GM21619 (cell line): ENCODE data around the gene LRRC43.

Experiments used
- ATAC-seq: cut with Tn5 transposase; IDR thresholded peaks from one replicate; pipeline ENCODE4 v1.9.1; 2021; ENCODE audit not compliant: unreplicated experiment

Gene LRRC43, protein sequence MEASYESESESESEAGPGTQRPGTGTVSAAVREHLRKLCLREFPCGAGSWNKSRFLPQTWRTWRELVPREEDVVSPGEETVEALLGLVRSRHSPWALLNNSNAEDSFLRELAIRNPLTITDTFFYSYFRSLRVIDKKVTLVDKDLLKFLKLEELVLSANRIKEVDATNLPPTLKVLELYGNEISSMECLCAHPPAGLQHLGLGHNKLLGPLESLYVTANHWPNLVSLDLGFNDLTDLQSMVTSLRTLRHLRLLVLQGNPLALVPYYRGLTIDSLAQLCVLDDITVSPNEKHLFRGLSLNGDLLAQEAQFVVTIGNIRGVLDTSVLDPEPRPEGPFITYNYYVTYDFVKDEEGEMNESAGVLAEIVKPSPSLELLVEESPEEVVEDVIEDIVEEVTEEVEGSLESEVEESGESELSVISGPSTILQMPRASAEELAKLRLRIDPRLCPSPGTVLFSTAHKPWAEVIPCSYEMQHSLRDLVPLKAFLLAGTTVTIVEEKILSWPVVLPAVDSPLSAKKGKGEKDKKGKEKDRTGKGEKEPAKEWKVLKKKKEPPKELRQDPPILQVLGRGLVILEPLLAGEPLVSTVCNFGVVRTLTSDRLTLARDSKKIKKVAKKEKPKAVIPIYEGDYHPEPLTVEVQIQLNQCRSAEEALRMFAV

DNA sequence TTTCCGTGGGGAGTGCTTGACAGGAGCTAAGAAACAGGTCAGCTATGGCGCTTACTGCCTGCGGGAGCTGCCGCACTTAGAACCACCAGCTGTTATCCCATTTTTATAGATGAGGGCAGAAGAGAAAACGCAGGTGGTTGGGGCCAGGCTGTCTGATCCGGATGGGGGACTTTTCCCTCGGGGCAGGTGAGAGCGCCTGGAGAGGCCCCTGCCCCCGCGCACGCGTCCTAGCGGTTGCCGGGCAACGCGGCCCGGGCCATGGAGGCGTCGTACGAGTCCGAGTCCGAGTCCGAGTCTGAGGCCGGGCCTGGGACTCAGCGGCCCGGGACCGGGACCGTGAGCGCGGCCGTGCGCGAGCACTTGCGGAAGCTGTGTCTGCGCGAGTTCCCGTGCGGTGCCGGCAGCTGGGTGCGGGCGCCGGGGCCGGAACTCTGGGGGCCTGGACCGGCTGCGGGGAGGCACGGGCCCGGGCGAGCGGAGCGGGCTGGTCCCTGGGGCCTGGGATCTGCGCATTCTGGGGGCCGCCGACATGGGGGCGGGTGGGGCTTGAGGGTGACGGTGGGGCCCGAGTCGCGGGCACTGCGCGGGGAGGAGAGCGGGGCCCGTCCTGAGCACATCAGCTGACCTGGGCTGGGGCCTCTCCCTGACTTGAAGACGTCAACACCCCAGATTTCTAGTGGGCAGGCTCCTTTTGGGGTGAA lies at the start of gene LRRC43:
Gene LRRC43, plus strand, starts transcription at position 237 of the 701 bp plus-strand sequence. Its CDS starts 22 bp downstream, at position 259.
- no peak for ATAC-seq

DNA sequence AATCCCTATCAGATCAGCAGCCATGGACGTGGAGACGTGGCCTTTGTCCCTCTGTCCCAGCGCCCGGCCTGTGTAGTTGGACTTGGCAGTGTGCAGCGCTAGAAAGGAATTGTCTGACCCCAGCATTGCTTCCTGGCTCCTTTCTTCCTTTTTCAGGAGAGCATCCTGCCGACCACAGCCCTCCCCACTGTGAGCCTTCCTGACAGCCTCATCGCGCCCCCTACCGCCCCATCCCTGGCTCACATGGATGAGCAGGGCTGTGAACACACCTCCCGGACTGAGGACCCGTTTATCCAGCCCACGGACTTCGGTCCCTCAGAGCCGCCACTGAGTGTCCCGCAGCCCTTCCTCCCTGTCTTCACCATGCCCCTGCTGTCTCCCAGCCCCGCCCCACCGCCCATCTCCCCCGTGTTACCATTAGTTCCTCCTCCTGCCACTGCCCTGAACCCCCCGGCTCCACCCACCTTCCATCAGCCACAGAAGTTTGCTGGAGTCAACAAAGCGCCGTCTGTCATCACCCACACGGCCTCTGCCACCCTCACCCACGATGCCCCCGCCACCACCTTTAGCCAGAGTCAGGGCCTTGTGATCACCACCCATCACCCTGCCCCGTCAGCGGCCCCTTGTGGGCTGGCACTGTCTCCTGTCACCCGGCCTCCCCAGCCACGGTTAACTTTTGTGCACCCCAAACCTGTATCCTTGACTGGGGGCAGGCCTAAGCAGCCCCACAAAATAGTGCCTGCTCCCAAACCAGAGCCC lies 49.6 kb upstream of the LRRC43 start:
- ATAC-seq, result no peak

DNA sequence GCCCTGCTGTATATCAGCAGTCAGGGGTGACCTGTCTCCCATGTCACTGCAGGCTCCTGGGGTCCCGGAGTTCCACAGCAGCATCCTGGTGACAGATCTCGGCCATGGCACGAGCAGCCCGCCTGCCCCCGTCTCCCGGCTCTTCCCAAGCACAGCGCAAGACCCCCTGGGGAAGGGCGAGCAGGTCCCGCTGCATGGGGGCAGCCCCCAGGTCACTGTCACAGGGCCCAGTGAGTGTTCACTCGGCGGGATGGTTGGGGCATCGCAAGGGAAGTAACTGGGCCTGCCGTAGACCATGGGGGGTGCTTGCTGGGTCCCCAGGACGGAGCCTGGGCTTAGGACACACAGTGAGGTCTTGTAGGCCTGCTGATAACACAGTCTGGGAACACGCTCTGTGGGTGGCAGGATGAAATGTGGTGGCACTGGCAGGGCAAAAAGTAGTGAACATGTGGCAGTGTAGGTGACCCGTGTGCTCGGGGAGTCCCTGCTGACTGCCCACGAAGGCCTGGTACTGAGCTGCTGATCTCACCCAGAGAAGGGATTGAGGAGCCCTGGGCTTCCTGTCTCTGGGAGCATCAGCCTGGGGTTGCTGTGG lies 47.4 kb upstream of the LRRC43 start:
- ATAC-seq, result no peak

DNA sequence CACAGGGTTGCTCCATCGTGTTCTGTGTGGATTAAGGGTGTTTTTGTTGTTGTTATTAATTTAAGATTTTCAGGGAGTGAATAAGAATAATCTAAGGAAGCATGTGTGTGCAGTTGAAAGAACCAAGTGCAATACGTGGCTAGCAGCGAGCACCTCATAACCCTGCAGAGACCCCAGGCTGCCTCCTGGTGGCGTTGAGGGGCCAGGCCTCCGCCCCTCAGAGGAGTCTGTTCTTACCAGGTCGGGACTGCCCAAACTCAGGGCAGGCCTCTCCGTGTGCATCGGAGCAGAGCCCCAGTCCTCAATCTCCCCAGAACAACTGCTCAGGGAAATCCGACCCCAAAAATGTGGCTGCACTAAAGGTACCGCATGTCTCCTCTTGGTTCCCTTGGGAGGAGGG lies 45.7 kb upstream of the LRRC43 start:
- no peak for ATAC-seq

DNA sequence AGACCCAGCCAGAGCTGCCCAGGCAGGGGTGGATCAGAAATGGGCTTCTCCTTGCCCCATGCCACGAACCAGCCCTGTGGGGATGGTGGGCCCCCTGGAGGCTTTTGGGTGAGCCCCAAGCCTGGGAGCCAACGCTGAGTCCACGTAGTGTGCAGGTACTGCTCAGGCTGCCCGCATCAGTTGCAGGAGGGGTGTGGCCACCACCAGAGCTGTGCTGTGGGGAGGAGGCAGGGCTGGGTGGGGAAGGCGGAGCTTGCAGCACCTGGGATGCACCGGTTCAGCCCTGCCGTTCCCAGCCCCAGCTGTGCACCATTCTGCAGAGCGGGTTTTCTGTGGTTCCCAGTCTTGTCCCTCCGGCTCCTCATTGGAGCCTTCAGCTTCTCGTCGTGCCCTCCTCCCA lies 45.2 kb upstream of the LRRC43 start:
- no peak for ATAC-seq

DNA sequence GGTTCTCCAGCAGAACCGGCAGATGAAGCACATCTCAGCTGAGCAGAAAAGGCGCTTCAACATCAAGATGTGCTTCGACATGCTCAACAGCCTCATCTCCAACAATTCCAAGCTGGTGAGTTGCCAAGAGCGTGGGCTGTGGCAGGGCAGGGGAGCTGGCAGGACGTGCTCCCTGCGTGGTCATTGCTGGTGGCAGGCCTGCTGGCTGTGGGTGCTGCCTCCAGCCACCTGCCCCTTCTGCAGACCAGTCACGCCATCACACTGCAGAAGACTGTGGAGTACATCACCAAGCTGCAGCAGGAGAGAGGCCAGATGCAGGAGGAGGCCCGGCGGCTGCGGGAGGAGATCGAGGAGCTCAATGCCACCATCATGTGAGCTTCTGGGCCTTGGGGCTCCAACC lies 44.7 kb upstream of the LRRC43 start:
- no peak for ATAC-seq

DNA sequence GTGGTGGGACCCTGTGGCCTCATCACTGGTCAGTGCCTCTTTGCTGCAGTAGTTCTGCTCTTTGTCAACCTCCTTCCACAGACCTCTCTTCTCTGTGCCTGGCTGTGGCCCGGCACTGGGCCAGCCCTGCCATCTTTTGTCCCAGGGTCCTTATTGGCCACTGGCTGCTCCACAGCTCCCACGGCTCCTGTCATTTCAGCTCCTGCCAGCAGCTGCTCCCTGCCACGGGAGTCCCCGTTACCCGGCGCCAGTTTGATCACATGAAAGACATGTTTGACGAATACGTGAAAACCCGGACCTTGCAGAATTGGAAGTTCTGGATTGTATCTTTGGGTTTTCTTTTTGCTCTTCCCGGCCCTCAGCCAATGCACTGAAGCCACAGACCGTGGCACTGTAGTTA lies 44.3 kb upstream of the LRRC43 start:
- no peak for ATAC-seq

DNA sequence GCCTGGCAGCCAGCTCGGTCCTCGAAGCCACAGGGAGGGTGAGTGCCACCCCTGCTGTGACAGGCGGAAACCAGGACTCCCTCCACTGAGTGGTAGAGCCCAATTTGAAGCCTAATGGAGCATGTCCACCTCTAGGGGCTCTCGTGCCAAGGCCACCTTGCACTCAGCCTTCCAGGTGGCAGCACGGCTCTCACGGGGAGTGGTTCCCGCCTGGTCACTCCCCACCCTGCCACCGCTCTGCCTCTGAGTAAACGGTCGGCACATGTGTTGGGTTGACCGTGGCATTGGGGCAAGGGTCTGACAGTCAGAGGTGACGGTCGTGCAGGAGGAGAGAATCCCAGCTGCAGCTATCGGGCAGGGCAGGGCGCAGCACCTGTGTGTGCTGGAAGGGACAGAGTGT lies 43.7 kb upstream of the LRRC43 start:
- ATAC-seq, result no peak

DNA sequence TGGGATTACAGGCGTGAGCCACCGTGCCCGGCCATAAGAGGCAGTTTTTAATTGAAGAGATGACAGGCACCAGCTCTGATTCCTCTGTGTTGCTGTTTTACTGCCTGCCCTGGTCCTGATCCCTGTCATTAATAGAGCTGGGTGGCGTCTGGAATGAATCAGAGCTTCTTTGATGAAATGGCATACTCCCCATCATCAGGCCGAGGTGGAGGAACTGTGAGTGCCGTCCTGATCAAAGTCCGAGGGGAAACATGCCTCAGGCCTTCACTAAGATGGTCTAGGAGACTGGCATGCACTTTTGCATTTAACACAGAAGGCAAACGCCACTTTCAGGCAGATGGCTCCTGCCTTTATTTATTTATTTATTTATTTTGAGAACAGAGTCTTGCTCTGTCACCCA lies 43.0 kb upstream of the LRRC43 start:
- no peak for ATAC-seq

DNA sequence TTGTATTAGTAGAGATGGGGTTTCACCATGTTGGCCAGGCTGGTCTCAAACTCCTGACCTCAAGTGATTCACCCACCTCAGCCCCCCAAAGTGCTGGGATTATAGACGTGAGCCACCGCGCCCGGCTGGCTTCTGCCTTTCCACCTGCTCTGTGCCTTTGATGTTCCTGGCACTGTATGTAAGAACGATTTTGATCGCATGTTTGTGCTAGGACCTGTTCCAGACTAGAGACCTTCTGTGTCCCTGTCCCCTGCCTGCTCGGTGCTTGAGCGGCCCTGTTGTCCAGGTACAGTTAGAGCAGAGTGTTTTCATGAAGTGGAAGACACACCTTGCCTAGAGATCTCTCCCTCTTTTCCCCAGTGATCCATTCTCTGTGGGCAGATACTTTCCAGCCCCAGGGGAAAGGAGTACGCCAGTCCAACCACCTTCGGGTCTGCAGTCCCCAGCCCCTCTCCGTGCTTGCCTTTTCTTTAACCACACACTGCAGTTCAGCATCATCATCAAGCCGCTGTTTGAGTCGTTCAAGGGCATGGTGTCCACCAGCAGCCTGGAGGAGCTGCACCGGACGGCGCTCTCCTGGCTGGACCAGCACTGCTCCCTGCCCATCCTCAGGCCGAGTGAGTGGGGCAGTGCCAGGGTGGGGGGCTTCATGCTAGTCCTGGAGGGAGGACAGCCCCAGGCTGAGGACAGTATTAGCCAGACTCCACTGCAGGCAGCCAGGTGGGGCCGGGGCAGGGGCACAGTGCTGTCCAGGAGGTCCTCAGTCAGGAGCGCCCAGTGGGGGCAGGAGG lies 42.3 kb upstream of the LRRC43 start:
- no peak for ATAC-seq

DNA sequence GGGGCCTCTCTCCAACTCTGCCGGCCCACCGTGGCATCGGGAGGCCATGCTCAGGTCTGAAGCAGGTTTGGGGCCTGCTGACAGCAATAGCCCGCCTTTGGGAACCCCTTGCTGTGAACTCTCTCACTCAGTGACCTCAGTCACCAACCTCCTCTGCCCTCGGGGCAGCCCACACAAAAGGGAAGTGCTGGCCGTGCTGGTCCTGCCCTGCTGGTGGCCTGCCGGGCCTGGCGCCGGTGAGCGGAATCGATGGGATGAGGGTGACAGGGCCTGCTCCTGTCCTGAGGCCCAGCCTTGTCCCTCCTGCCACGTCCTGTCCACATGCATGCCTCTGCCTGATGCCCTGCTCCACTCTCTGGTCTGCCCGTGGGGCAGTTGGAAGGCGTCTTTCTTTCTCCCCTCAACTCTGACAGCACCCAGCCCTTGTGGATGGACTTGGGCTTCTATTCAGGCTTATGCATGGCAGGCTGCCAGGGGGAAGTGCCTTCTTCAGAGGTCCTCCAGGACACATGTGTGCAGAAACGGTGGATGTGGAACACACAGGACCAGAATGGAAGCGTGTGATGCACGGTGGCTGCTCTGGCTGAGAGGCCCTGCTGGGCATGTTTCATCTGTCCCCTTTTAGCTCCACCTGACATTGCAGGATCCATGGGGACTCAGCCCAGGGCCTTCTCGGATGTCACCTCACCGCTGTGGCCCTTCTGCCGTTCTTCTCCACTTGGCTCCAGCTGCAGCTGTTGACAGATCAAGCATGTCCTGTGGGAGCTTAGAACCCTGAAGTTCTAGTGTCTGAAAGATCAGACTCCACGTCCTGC lies 40.8 kb upstream of the LRRC43 start:
- ATAC-seq, result no peak

DNA sequence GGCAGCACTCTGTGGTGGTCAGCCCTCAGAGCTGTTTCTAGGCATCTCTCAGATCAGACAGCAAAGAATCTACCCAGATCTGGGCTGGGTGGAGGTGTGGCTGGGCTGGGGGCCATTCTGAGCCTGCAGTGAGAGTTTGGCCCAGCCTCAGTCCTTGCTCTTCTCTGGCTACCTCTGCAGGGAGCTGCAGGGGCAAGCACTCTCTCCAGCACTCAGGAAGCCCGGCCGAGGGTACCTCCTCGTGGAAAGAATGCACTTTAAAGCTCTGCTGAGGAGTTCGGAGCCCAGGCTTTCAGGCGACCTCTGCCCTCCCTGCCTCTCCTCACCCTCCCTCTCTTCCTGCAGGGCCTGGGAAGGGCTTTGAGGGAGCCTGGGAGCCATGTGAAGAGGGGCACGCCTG lies 40.1 kb upstream of the LRRC43 start:
- ATAC-seq, result no peak

DNA sequence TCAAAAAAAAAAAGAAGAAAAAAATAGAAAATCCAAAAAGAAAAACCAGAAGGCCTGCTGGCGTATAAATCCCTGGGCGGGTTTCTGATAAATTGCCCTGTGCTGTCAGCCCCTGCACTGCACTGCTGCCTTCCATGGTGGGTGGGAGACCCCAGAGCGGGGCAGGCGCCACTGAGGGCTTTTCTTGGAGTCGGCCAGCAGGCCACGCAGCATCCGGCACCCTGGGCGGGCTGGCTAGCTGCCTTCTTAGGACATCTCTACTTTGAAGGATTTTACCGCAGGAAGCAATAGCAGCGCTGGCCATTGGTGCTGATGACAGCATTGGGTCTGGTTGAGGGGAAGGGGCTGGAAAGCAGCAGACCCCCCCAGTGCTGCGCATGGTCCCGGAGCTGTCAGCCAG lies 38.0 kb upstream of the LRRC43 start:
- no peak for ATAC-seq

DNA sequence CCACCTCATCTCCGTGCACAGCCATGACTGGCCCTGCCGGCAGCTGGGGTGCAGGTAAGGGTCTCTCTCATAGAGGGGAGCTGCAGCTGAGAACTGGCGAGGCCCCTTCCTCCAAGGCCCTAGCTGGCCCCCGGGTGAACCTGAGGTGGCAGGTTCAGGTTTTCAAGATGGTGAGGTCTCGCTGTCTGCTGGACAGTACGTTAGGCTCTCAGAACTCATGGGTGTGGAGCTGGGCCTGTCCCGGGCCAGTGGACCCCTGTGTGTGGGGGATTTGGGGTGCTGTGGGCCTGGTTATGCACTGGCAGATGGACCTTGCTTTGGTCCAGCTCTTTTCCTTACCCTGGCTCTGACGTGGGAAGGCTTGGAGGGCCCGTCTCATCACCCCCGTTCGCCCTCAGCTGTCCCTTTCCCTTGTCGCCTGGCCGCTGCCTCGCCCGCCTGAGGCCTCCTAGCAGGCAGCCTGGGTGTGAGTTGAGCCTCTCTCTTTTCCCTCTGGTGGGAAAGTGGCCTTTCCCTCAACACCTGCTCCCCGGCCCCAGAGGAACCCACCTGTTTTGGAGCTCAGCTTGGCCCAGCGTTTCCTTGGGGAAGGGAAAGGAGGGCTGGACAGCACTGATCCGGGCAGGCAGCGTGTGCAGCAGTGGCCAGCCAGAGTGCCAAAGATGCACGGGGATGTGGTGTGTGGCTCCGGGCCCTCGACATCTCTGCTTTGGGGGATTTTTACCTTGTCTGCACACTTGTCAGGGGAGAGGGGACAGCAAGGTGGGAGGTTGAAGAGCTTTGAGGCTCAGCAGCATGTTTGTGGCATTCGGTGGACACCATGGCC lies 37.2 kb upstream of the LRRC43 start:
- no peak for ATAC-seq

DNA sequence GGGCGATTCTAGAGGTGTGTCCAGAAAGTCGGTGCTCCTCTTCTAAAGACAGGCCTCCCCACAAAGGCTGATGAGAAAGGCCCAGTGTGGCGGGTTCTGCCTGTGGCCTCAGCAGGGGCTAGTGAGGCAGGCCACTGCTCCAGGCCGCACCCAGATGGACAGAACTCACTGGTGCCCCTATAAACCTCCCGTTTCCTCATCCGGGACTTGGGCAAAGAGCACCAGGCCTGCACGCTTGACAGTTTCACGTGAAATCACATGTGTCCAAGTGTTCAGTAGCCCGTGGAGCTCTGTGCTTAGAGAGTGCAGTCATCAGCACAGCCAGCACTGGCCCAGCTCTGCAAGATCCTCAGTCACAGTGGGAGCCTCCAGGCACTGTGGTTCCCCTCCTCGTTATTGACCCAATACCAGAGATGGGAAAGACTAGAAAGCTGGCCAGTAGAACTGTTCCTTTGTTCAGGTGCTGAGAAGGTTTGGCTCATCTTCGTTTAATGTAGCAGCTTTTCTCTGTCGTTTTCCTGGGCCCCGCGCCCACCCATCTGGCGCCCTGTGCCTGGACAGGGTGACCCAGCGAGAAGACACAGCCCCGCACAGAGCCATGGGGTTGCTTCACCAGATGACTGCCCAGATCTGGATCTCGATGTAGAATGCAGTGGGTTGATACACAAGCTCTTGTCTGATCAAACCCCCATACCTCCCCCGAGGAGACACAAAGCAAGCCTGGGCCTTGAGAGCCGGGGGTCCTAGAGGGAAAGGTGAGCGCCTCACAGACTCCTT lies 35.2 kb upstream of the LRRC43 start:
- no peak for ATAC-seq

DNA sequence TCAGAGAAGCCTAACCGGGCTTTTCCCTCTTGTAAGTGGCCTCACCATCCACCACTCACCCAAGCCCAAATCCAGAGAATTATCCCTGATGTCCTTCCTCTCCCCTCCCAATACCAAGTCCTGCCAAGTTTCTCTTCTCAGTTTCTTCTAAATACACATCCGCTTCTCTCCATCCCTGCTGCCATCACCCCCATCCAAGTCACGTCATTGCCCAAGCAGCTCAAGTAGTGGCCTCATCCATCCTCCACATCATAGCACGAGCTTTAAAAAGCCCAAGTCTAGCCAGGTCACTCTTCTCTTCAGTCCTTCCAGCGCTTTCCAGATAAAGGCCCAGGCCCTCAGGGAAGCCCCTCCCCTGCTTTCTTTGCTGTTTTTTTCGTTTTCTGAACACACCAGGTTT lies 34.3 kb upstream of the LRRC43 start:
- ATAC-seq, result no peak

DNA sequence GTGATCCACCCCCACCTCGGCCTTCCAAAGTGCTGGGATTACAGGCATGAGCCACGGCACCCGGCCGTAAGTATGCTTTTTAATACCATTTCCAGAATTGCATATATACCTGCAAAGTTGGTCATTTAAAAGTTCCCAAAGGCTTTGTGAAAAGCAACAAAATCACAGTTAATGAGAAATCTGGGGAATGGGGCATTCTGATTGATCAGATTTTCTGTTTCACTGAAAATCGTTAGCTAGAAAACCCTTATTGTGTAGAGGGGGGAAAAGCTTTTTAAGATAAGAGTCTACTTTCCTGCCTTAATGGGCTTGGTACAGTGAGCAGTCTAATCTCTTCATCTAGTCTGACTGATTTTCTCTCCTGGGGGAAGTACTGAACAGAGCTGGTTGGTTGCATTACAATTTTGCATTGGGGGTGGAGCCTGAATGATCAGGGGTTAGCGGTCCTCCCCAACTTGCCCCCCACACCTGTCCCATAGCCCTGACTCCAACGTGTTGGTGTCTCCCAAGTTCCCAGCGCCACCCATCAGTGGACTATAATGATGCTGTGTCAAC lies 32.7 kb upstream of the LRRC43 start:
- no peak for ATAC-seq
